OCI-LY7 (cell line): ENCODE results near the gene CMKLR1. TPM values are rescaled to one million over a fixed set of nuclear protein-coding genes. Genes with fewer than 3 reads are reported as not detected.

Source experiments
- BruUV-seq: library from RNA; stranded (reverse); fragments of 400-500 nt; replicated peaks from 2 replicates; lab custom pipeline; 2021; lab: Mats Ljungman, UMichigan
- CTCF ChIA-PET: fragments of 300-600 bp; sonication (Branson Sonifier 250); formaldehyde crosslinking; loops from one replicate; lab custom pipeline; 2022; ENCODE audit warnings: antibody characterized with exemption; ENCODE audit not compliant: unreplicated experiment; lab: Charles Lee
- POLR2A ChIA-PET: fragments of 300-600 bp; sonication (Branson Sonifier 250); formaldehyde crosslinking; loops from one replicate; lab custom pipeline; 2022; ENCODE audit warnings: antibody characterized with exemption; lab: Charles Lee
- DNase-seq: peaks from one replicate; pipeline ENCODE4 v3.0.0-alpha.2; 2015; ENCODE audit warnings: low spot score
- H2AFZ ChIP-seq: fragments of 200-600 bp; sonication (generic), shearing (Covaris generic); 2 replicates; pipeline ENCODE4 v1.6.1; 2014; ENCODE audit warnings: mild to moderate bottlenecking, antibody characterized with exemption, low read length, moderate library complexity
- H3K27ac ChIP-seq: fragments of 200-600 bp; sonication (generic); 2 replicates; pipeline ENCODE4 v1.5.1; 2014; ENCODE audit warnings: mixed run types, low read depth, mild to moderate bottlenecking, moderate library complexity, low read length, inconsistent platforms; ENCODE audit not compliant: poor library complexity, severe bottlenecking
- H3K36me3 ChIP-seq: fragments of 200-600 bp; sonication (generic); 2 replicates; pipeline ENCODE4 v1.6.1; 2014; ENCODE audit warnings: mild to moderate bottlenecking, antibody characterized with exemption, low read length, moderate library complexity, mixed read lengths; ENCODE audit not compliant: insufficient read depth
- H3K4me1 ChIP-seq: fragments of 200-600 bp; sonication (generic); 2 replicates; pipeline ENCODE4 v1.5.1; 2014; ENCODE audit warnings: mild to moderate bottlenecking, low read length; ENCODE audit not compliant: insufficient read depth, poor library complexity, severe bottlenecking
- H3K4me2 ChIP-seq: fragments of 200-600 bp; sonication (generic); 2 replicates; pipeline ENCODE4 v1.6.1; 2014; ENCODE audit warnings: mild to moderate bottlenecking, low read length
- H3K4me3 ChIP-seq: fragments of 200-600 bp; sonication (generic); 2 replicates; pipeline ENCODE4 v1.5.1; 2014; ENCODE audit warnings: mild to moderate bottlenecking, low read depth, low read length; ENCODE audit not compliant: poor library complexity, severe bottlenecking
- H3K79me2 ChIP-seq: fragments of 200-600 bp; sonication (generic); 2 replicates; pipeline ENCODE4 v1.6.1; 2016; ENCODE audit warnings: low read depth, mild to moderate bottlenecking, low read length, moderate library complexity, mixed read lengths; ENCODE audit not compliant: insufficient read depth
- H3K9me2 ChIP-seq: fragments of 200-600 bp; sonication (generic); 2 replicates; pipeline ENCODE4 v1.6.1; 2016; ENCODE audit warnings: mild to moderate bottlenecking, low read length, mixed read lengths; ENCODE audit not compliant: insufficient read depth
- H3K9me3 ChIP-seq: fragments of 200-600 bp; sonication (generic); 2 replicates; pipeline ENCODE4 v1.6.1; 2014; ENCODE audit warnings: mild to moderate bottlenecking, mixed run types, low read length, mixed read lengths
- H4K20me1 ChIP-seq: fragments of 200-600 bp; sonication (generic); 2 replicates; pipeline ENCODE4 v1.6.1; 2014; ENCODE audit warnings: mild to moderate bottlenecking, antibody characterized with exemption, low read length, moderate library complexity, mixed read lengths; ENCODE audit not compliant: insufficient read depth
- EZH2phosphoT487 ChIP-seq: fragments of 200-600 bp; sonication (generic); IDR thresholded peaks from 2 replicates; pipeline ENCODE4 v1.6.1; 2018; ENCODE audit warnings: low read depth, borderline replicate concordance, mild to moderate bottlenecking, mixed run types, antibody characterized with exemption, low read length, moderate library complexity, mixed read lengths
- intact Hi-C: fragments of 100-400 bp; cut with micrococcal nuclease; formaldehyde crosslinking; loops from one replicate; pipeline ENCODE4 v1.10.0; 2022; ENCODE audit not compliant: unreplicated experiment
- total RNA-seq, 2 experiments: library from RNA; depleted of rRNA in 1 of 2; stranded (reverse); fragments of >200 nt in 1 of 2; shearing (Covaris generic) in 1 of 2; gene quantifications; 2 replicates each; pipeline ENCODE4 v1.2.3, GENCODE V29; 2014 to 2022
- TF ChIP-seq, protein P1 (sequence below): fragments of 200-600 bp; sonication (generic); conservative IDR thresholded peaks from 2 replicates; pipeline ENCODE4 v1.5.1; 2014; ENCODE audit warnings: mild to moderate bottlenecking, antibody characterized with exemption, low read length, moderate library complexity, mixed read lengths

The CMKLR1 gene
- total RNA-seq, 2 experiments from 2014 or later = not detected

DNA sequence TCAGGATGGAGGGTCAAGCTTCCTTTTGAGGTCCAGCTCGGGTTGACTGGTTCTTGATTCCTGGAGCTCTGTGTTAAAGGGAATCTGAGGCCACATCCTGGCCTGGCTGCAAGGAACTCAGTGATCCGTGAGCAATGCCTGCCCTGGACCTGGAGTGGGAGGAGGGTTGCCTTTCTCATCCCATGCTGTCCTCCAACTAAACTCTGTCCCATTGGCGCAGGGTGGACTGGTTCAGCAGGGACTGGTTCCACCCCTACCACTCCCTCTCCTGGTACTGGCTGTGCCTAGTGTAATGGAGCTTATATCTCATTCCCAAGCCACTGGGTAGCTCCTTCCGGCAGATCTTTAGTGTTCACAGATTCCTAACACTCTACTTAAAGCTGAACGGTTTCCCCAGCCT is 3.9 kb upstream of the CMKLR1 start:
- CTCF ChIA-PET = no interaction called here

DNA sequence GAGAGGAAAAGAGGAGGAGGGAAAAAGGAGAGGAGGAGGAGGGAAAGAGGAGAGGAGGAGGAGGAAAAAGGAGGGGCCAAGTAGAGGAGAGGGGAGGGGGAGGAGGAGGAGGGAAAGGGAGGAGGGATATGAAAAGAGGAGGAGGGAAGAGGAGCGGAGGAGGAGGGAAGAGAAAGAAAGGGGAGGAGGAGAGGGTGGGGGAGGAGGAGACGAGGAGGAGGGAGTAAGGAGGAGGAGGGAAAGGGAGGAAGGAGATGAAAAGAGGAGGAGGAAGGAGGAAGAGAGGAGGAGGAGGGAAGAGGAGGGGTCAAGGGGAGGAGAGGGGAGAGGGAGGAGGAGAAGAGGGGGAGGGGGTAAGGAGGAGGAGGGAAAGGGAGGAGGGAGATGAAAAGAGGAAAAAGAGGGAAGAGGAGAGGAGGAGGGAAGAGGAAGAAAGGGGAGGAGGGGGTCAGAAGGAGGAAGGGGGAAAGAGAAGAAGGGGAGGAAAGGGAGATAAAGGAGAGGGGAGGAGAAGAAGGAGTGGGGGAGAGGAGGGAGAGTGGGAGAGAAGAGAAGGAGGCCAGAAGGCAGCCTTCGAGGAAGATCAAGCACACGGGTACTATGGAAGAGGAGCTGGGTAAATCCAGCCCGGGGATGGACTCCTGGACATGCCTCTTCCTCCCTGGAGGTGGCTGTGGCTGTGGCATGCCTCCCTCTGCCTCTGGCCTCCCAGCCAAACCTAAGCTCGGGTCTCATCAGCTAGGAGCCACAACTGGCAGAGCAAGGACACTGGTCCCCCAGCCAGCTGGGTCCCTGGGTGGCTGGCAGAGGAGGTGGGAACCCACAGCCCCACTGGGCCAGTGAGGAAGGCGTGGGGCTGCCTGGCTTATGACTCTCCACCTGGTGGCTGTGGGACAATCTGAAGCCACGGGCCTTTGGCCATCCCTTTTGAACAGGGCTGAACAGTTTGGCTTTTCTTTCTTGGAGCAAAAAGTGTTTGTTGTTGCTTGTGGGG is 3.0 kb upstream of the CMKLR1 start:
- no peak for TF ChIP-seq EZH2phosphoT487
- TF ChIP-seq, protein P1, sequence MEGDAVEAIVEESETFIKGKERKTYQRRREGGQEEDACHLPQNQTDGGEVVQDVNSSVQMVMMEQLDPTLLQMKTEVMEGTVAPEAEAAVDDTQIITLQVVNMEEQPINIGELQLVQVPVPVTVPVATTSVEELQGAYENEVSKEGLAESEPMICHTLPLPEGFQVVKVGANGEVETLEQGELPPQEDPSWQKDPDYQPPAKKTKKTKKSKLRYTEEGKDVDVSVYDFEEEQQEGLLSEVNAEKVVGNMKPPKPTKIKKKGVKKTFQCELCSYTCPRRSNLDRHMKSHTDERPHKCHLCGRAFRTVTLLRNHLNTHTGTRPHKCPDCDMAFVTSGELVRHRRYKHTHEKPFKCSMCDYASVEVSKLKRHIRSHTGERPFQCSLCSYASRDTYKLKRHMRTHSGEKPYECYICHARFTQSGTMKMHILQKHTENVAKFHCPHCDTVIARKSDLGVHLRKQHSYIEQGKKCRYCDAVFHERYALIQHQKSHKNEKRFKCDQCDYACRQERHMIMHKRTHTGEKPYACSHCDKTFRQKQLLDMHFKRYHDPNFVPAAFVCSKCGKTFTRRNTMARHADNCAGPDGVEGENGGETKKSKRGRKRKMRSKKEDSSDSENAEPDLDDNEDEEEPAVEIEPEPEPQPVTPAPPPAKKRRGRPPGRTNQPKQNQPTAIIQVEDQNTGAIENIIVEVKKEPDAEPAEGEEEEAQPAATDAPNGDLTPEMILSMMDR = no peak
- no peaks in the 10 kb centered on the region for H3K4me1 ChIP-seq
- no peaks in the 10 kb centered on the region for H3K79me2 ChIP-seq
- no TSS peak for BruUV-seq
- intact Hi-C loops = no loop called here
- no peak overlapping the region for H3K4me3 ChIP-seq
- no peaks in the 10 kb centered on the region for H3K36me3 ChIP-seq
- no peaks in the 10 kb centered on the region for H3K9me3 ChIP-seq
- H4K20me1 ChIP-seq = no peaks in the 10 kb centered on the region
- H3K9me2 ChIP-seq = no peaks in the 10 kb centered on the region
- CTCF ChIA-PET = no interaction called here
- H3K27ac ChIP-seq = no peak overlapping the region
- no peak overlapping the region for H2AFZ ChIP-seq
- POLR2A ChIA-PET = interaction anchor here (0.8 kb wide), 1 partner anchor 342 kb away, joined by 8 read pairs; no protein-coding TSS in a partner anchor
- DNase-seq = no peak
- H3K4me2 ChIP-seq = no peak overlapping the region

More for the DNA sequence above, 3.9 kb upstream of the CMKLR1 start:
- no peak overlapping the region for H2AFZ ChIP-seq
- no peak for DNase-seq
- intact Hi-C loops = no loop called here
- POLR2A ChIA-PET = no interaction called here
- no peaks in the 10 kb centered on the region for H4K20me1 ChIP-seq
- no peaks in the 10 kb centered on the region for H3K36me3 ChIP-seq
- H3K79me2 ChIP-seq = no peaks in the 10 kb centered on the region
- BruUV-seq = no TSS peak
- H3K9me2 ChIP-seq = no peaks in the 10 kb centered on the region
- H3K4me1 ChIP-seq = no peaks in the 10 kb centered on the region
- no peak overlapping the region for H3K27ac ChIP-seq
- no peak overlapping the region for H3K4me2 ChIP-seq
- no peak overlapping the region for H3K4me3 ChIP-seq
- H3K9me3 ChIP-seq = no peaks in the 10 kb centered on the region
- TF ChIP-seq, protein P1 = no peak
- TF ChIP-seq EZH2phosphoT487 = no peak

DNA sequence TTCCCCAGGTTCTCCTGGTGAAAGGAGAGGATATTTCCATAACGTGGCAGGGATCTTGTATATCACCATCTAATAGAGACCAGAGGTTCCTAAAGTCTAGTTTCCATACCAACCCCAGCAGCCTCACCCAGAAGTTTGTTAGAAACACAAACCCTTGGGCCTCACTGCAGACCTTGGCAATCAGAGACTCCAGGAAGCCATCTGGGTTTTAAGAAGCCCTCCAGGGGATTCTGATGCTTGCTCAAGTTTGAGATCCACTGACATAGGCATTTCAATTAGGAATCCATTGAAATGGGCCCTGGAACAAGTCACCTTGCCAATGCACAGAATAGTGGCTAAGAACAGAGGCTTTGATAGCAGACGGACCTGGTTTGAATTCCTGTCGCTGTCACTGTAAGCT is 2.2 kb upstream of the CMKLR1 start:
- Histone ChIP-seq H3K79me2 (no peaks in the 10 kb centered on the region), H3K4me1 (no peaks in the 10 kb centered on the region), H3K4me3 (no peak overlapping the region), H3K36me3 (no peaks in the 10 kb centered on the region), H2AFZ (no peak overlapping the region), H4K20me1 (no peaks in the 10 kb centered on the region), H3K4me2 (no peak overlapping the region), H3K9me3 (no peaks in the 10 kb centered on the region), H3K27ac (no peak overlapping the region), H3K9me2 (no peaks in the 10 kb centered on the region)
- BruUV-seq = no TSS peak
- ChIA-PET CTCF (no interaction called here), POLR2A (no interaction called here)
- intact Hi-C loops = no loop called here
- DNase-seq = no peak
- TF ChIP-seq, protein P1 = no peak
